ENCODE measurements around the gene MRAS.
A peak's percentile ranks its signal among the peaks of the same experiment; 100 is the strongest.

The MRAS gene
- total RNA-seq: 0 to 0.25 (median 0.05) reads per million in 3 experiments

GRCh38 chr3:138347960-138348753, at the start of gene MRAS:
MRAS (plus strand) TSS chr3:138348579; CDS start chr3:138372884, 24,305 bp downstream.
- no peak for DNase-seq

- DNase-seq: no peak
These were observed 47.7 kb upstream of the MRAS start for GRCh38 chr3:138300647-138301046.

GRCh38 chr3:138303474-138303873, 44.9 kb upstream of the MRAS start:
- no peak for DNase-seq

GRCh38 chr3:138307899-138308298, 40.5 kb upstream of the MRAS start:
- DNase-seq: no peak

- DNase-seq: no peak
These were observed 39.6 kb upstream of the MRAS start for GRCh38 chr3:138308783-138309182.

GRCh38 chr3:138310494-138310893, 37.9 kb upstream of the MRAS start:
- DNase-seq: no peak

- DNase-seq: no peak
These were observed 33.6 kb upstream of the MRAS start for GRCh38 chr3:138314751-138315150.

- no peak for DNase-seq
These were observed 30.7 kb upstream of the MRAS start for GRCh38 chr3:138317687-138318086.

- DNase-seq: no peak
These were observed 24.4 kb upstream of the MRAS start for GRCh38 chr3:138323971-138324370.

- DNase-seq: no peak
These were observed 22.4 kb upstream of the MRAS start for GRCh38 chr3:138325990-138326389.

- no peak for DNase-seq
These were observed 21.3 kb upstream of the MRAS start for GRCh38 chr3:138326866-138327595.

- DNase-seq: no peak
These were observed 20.5 kb upstream of the MRAS start for GRCh38 chr3:138327831-138328230.

GRCh38 chr3:138328341-138328740, 20.0 kb upstream of the MRAS start:
- DNase-seq: no peak

- DNase-seq: peak; percentile 88
These were observed 19.0 kb upstream of the MRAS start, which contains the start of gene NME9 for GRCh38 chr3:138329127-138329983. NME9 (minus strand) TSS chr3:138329851; CDS start chr3:138329335, 516 bp downstream.

GRCh38 chr3:138329984-138330293, 18.4 kb upstream of the MRAS start:
- no peak for DNase-seq

- DNase-seq: no peak
These were observed 17.1 kb upstream of the MRAS start for GRCh38 chr3:138331143-138331894.

- no peak for DNase-seq
These were observed 15.8 kb upstream of the MRAS start for GRCh38 chr3:138332472-138333073.

- no peak for DNase-seq
These were observed 13.8 kb upstream of the MRAS start for GRCh38 chr3:138334608-138335007.

GRCh38 chr3:138336454-138336999, 11.9 kb upstream of the MRAS start:
- DNase-seq: no peak

- no peak for DNase-seq
These were observed 10.1 kb upstream of the MRAS start for GRCh38 chr3:138338244-138338643.

- no peak for DNase-seq
These were observed 9.6 kb upstream of the MRAS start for GRCh38 chr3:138338811-138339210.

GRCh38 chr3:138340511-138340910, 7.9 kb upstream of the MRAS start:
- no peak for DNase-seq
